ENCODE measurements around the gene ADAMTS10.
"Not testable (repeated sequence)": the region's sequence is repeated elsewhere in the genome, so short reads cannot be mapped to it uniquely, and the experiment has no call there.

ADAMTS10 gene

DNA sequence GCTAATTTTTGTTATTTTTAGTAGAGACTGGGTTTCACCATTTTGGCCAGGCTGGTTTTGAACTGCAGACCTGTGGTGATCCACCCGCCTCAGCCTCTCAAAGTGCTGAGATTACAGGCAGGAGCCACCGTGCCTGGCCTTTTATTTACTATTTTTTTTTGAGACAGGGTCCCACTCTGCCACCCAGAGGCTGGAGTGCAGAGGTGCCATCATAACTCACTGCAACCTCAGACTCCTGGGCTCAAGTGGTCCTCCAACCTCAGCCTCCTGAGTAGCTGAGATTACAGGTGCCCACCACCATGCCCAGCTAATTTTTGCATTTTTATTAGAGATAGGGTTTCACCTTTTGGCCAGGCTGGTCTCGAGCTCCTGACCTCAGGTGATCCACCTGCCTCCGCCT, 12.4 kb upstream of the ADAMTS10 start:
- DNase-seq, result not testable (repeated sequence)

DNA sequence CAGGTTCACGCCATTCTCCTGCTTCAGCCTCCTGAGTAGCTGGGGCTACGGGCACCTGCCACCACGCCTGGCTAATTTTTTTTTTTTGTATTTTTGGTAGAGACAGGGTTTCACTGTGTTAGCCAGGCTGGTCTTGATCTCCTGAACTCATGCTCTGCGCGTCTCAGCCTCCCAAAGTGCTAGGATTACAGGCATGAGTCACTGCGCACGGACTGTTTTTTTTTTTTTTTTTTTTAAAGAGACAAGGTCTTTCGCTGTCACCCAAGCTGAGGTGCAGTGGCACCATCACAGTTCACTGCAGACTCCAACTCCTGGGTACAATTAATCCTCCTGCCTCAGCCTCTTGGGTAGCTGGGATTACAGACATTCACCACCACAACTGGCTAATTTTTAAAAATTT, 8.2 kb upstream of the ADAMTS10 start:
- DNase-seq, result no peak

DNA sequence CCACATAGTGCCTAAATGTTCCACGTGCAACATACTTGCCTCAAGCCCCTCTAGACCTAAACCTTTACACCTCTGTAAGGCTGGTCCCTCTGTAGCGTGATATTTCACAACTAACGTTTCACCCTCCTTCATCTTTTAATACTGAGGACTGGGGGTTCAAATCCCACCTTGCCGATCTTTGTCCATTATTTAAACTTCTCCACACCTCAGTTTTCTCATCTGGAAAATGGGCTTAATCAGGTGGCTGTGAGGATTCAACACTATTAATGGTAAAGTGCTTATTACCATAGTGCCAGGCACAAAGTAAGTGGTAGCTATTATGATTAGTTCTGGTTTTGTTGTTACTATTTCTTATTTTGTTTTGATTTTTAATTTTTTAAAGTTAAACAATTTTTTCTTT, 7.5 kb upstream of the ADAMTS10 start:
- no peak for DNase-seq

- DNase-seq, result not testable (repeated sequence)
These were observed 6.8 kb upstream of the ADAMTS10 start for GRCh38 chr19:8617325-8617724.

DNA sequence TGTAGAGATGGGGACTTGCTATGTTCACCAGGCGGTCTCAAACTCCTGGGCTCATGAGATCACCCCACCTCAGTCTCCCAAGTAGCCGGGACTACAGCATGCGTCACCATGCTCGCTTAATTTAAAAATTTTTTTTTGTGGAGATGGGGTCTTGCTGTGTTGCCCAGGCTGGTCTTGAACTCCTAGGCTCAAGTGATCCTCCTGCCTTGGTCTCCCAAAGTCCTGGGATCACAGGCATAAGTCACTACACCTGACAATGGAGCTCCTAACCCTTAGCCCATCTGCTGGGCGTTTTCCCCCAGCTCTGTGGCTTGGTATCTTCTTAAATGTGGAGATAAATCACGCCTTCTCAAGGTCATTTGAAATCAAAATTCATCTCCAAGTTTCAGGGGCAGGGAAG, 6.3 kb upstream of the ADAMTS10 start:
- DNase-seq, result no peak

DNA sequence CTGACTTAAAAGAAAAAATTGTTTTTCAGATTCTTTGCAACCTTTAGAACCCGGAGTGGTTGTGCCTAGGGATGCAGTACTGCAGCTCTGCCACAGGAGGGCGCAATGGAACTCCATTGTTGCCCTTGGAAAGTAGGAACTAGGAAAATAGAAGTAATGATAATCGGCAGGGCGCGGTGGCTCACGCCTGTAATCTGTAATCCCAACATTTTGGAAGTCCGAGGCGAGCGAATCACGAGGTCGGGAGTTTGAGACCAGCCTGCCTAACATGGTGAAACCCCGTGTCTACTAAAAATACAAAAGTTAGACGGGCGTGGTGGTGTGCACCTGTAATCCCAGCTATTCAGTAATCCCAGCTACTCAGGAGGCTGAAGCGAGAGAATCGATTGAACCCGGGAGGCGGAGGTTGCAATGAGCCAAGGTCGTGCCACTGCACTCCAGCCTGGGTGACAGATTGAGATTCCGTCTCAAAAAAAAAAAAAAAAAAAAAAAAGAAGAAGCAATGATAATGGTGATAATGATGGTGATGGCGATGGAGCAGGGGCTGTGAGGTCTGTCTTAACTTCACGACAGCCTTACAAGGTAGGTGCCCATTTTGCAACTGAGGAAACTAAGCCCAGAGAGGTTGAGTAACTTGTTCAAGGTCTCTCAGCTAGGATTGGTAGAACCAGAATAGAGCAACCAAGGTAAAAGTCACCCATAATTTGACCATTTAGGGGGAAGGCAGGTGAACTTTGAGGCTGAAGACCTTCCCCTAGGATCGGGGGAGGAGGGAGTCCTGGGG, 5.5 kb upstream of the ADAMTS10 start:
- DNase-seq, result peak; percentile 79

DNA sequence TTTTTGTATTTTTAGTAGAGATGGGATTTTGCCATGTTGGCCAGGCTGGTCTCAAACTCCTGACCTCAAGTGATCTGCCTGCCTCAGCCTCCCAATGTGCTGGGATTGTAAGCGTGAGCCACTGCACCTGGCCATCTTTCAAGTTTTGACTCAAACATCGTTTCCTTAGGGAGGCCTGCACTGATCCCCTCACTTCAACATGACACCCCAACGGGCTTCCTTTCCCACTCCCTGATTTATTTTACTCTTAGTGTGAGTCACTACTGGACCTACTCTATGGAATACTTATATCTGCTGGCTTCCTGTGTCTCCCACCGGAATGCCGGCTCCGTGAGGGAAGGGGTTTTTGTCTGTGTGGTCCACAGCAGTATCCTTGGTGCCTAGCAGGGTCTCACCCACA, 4.5 kb upstream of the ADAMTS10 start:
- no peak for DNase-seq

- DNase-seq, result no peak
These were observed 3.9 kb upstream of the ADAMTS10 start for GRCh38 chr19:8614455-8614854.

DNA sequence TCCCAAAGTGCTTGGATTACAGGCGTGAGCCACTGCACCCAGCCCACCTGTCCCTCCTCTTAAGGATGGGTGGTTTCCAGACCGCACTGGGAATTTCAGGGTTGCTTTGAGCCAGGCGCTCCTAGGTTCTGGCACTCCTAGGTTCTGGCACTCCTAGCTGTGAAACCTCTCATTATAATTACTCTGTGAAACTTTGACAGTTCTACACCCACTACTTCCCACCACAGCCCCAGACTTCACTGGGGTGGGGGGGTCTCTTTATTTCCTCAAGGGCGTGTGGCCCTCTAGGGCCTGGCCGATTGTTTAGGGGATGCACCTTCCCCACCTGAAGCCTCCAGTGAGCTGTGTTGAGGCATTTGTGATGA, 2.3 kb upstream of the ADAMTS10 start:
- no peak for DNase-seq

- no peak for DNase-seq
These were observed 1.6 kb upstream of the ADAMTS10 start for GRCh38 chr19:8611877-8612806.

GRCh38 chr19:8611391-8611876, 919 bp upstream of the ADAMTS10 start:
- no peak for DNase-seq

GRCh38 chr19:8610936-8611300, 403 bp upstream of the ADAMTS10 start:
- no peak for DNase-seq

DNA sequence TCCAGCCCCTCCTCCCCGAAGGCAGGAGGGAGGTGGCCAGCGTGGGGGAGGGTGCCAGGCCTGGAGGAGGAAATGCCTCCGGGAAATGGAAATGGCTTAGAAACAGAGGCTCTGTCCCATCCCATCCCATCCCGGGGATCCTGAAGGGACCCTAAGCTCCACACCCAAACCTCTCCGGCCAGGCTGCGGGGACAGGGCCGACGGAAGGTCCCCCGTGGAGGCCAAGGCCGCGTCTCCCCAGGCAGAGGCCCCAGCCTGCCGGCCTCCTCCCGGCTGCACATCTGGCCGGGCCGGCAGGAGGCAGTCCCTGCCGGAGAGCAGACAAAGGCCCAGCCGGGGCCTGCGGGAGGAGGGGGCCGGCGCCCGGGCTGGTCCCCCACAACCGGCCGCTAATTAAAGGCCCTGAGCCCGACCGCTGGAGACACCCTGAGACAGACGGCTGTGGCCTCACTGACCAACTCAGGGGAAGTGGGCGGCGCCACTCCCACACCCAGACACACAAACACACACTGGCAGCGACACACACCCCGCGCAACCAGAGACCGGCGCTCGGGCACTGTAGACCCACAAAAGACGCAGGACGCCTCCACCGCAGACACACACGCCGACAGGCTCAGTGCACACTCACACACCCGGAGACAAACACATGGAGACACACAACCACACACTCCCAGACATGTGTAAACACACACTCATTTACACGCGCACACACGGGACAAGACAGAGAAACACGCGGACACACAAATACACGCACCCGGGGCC, 1.1 kb downstream of the ADAMTS10 start:
- peak; percentile 41 for DNase-seq

- DNase-seq, result no peak
These were observed 1.6 kb downstream of the ADAMTS10 start for GRCh38 chr19:8608941-8609278.

GRCh38 chr19:8607386-8607785, 3.1 kb downstream of the ADAMTS10 start:
- DNase-seq, result no peak

DNA sequence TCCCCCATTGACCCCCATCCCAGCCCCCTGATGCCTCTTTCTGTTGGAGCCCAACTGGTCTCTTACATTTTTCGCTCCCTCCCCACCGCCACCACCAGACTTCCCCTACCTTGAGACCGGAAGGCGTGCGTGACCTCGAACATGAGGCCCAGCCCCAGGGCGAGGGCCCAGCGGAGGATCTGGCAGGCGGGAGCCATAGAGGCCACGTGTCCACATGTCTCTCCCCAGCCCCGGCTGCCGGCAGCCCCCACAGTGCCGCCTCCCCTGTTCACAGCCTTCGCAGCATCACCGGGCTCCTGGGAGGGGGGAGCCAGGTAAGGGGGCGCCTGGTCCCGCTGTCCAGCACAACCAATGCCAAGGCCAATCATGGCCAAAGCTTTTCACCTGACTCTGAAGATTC, 5.0 kb downstream of the ADAMTS10 start:
- DNase-seq, result no peak

- no peak for DNase-seq
These were observed 8.7 kb downstream of the ADAMTS10 start for GRCh38 chr19:8601796-8602195.

- DNase-seq, result no peak
These were observed 9.7 kb downstream of the ADAMTS10 start for GRCh38 chr19:8600816-8601215.

DNA sequence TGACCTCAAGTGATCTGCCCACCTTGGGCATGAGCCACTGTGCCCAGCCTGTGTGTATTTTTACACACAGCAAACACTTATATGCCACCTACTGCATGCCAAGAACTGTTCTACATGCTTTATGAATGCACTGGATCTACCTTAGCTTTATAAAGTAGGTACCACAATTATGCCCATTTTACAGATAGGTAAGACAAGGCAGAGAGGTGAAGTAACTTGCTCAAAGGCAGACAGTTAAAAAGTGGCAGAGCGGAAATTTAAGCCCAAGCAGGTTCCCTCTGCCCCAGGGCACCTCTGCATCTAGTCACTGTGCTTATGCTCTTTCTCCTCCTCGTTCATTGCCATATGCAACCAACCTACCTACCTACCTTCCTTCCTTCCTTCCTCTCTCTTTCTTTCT, 10.5 kb downstream of the ADAMTS10 start:
- no peak for DNase-seq

DNA sequence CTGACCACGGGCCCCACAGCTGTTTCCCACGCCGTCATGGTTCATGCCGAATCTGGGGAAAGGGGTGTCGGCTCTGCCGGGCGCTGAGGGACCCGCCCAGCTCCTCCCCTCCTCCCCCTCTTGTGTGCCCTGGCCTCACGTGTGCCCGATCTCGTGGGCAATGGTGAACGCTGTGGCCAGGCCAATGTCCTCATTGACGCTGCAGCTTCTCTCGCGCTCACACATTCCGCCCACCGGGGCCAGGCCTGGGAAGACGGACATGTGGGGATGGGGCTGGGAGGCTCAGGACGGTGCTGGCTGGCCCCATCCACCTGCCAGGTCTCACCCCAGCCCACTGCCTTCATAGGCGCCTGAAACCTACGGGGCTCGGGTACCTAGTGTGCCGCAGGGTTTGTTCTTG, 14.3 kb downstream of the ADAMTS10 start:
- DNase-seq, result no peak

DNA sequence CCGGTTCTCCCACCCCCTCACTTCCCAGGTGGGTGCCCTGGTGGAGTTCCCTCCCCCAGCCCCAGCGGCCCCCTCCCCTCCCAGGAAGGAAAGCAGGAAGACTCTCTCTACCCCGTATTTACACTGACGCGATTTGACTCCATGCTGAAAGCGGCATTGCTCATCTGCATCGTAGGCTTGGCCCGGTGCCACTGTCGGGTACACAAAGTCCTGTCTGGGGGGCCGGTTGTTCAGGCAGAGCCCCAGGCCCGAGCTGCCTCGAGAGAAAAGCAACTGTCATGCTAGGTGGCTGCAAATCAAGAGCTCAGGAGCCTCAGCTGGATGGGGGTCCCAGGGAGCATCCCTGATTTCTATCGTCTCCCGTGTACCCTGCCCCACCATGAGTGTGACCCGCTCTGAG, 14.9 kb downstream of the ADAMTS10 start:
- DNase-seq, result no peak

- DNase-seq, result no peak
These were observed 16.6 kb downstream of the ADAMTS10 start for GRCh38 chr19:8593931-8594330.

- DNase-seq, result peak; percentile 68
These were observed 18.1 kb downstream of the ADAMTS10 start for GRCh38 chr19:8592231-8593009.
